H1 (cell line): ENCODE measurements around the gene GNB5. TPM values are rescaled to one million over a fixed set of nuclear protein-coding genes. Genes with fewer than 3 reads are reported as not detected.

ENCODE experiments used
- CTCF ChIA-PET: fragments of 300-600 bp; sonication (Branson Sonifier 250); formaldehyde crosslinking; loops from one replicate; lab custom pipeline; 2021; ENCODE audit not compliant: partially characterized antibody; lab: Charles Lee
- POLR2A ChIA-PET: fragments of 300-600 bp; sonication (Branson Sonifier 250); formaldehyde crosslinking; loops from one replicate; lab custom pipeline; 2021; ENCODE audit warnings: inconsistent platforms; ENCODE audit not compliant: partially characterized antibody; lab: Charles Lee
- DNase-seq, 2 experiments: peaks; one replicate each; pipeline versions ENCODE4 v3.0.0 to v3.0.0-alpha.2; 2010 to 2022; ENCODE audit warnings: low spot score in 2 of 2, low read depth in 1 of 2, mixed read lengths in 1 of 2
- FAIRE-seq: peaks from 2 replicates; lab custom pipeline; 2011; peaks lifted over from hg19 to GRCh38; lab: Jason Lieb, UNC
- H2AFZ ChIP-seq: 2 replicates; pipeline ENCODE4 v1.8.1; 2012; ENCODE audit warnings: low read length, inconsistent platforms
- H2AK5ac ChIP-seq: 2 replicates; pipeline ENCODE4 v1.6.1; 2013; ENCODE audit warnings: low read depth, low read length
- H2BK120ac ChIP-seq: replicated peaks from 2 replicates; pipeline ENCODE3; 2013; ENCODE audit warnings: low read depth, low read length, inconsistent platforms
- H2BK12ac ChIP-seq: 2 replicates; pipeline ENCODE4 v1.6.1; 2013; ENCODE audit warnings: low read depth, low read length
- H2BK15ac ChIP-seq: 2 replicates; pipeline ENCODE4 v1.6.1; 2013; ENCODE audit warnings: low read length
- H2BK20ac ChIP-seq: 2 replicates; pipeline ENCODE4 v1.6.1; 2013; ENCODE audit warnings: low read length
- H2BK5ac ChIP-seq: 2 replicates; pipeline ENCODE4 v1.6.1; 2013; ENCODE audit warnings: low read depth, low read length
- H3K14ac ChIP-seq: 2 replicates; pipeline ENCODE4 v1.6.1; 2013; ENCODE audit warnings: inconsistent platforms; ENCODE audit not compliant: insufficient read length
- H3K18ac ChIP-seq: 2 replicates; pipeline ENCODE4 v1.6.1; 2013; ENCODE audit warnings: low read length; ENCODE audit errors: extremely low read depth
- H3K23ac ChIP-seq: 2 replicates; pipeline ENCODE4 v1.6.1; 2013; ENCODE audit warnings: inconsistent platforms; ENCODE audit not compliant: insufficient read length
- H3K23me2 ChIP-seq: 2 replicates; pipeline ENCODE4 v1.6.1; 2013; ENCODE audit warnings: low read depth, low read length
- H3K27ac ChIP-seq: 2 replicates; pipeline ENCODE4 v1.6.1; 2011; ENCODE audit warnings: low read depth, low read length, inconsistent platforms
- H3K27me3 ChIP-seq, 4 experiments: replicated peaks in 1 of 4; 1 replicate in 1 of 4; 2 replicates in 3 of 4; pipeline versions ENCODE4 v1.6.1 to v1.8.1; 2011 to 2013; ENCODE audit warnings: low read length in 3 of 4, mild to moderate bottlenecking in 3 of 4, inconsistent platforms in 2 of 4, mixed read lengths in 2 of 4, moderate library complexity in 1 of 4; ENCODE audit not compliant: control insufficient read depth in 3 of 4, insufficient read depth in 3 of 4; ENCODE audit errors: extremely low read depth in 1 of 4
- H3K36me3 ChIP-seq, 4 experiments: 2 replicates each; pipeline versions ENCODE4 v1.6.1 to v1.8.1; 2011 to 2013; ENCODE audit warnings: mild to moderate bottlenecking in 4 of 4, low read length in 3 of 4, moderate library complexity in 2 of 4, control low read depth in 1 of 4, inconsistent platforms in 1 of 4; ENCODE audit not compliant: insufficient read depth in 4 of 4, control insufficient read depth in 2 of 4
- H3K4ac ChIP-seq: replicated peaks from 2 replicates; pipeline ENCODE3; 2013; ENCODE audit warnings: low read length, low read depth, mixed read lengths, inconsistent platforms; ENCODE audit not compliant: insufficient read length
- H3K4me1 ChIP-seq, 4 experiments: replicated peaks in 1 of 4; 1 replicate in 1 of 4; 2 replicates in 3 of 4; pipeline versions ENCODE4 v1.6.1 to v1.8.1; 2011 to 2013; ENCODE audit warnings: low read length in 3 of 4, inconsistent platforms in 2 of 4, mixed read lengths in 1 of 4; ENCODE audit not compliant: insufficient read depth in 4 of 4, control insufficient read depth in 3 of 4
- H3K4me2 ChIP-seq, 2 experiments: 2 replicates each; pipeline versions ENCODE4 v1.6.1 to v1.8.1; 2011 to 2013; ENCODE audit warnings: low read depth in 2 of 2, low read length in 2 of 2, control low read depth in 1 of 2, inconsistent platforms in 1 of 2, mild to moderate bottlenecking in 1 of 2; ENCODE audit not compliant: insufficient read depth in 1 of 2
- H3K4me3 ChIP-seq, 4 experiments: fragments of 200-600, 300-600 bp in 1 of 4; sonication (generic), shearing (Covaris generic), sonication (Bioruptor Twin) in 1 of 4; 2 replicates each; pipeline versions ENCODE4 v1.5.1 to v1.8.1; 2011 to 2016; ENCODE audit warnings: low read length in 4 of 4, low read depth in 3 of 4, control low read depth in 2 of 4, inconsistent platforms in 2 of 4, mild to moderate bottlenecking in 2 of 4, mixed read lengths in 1 of 4, moderate library complexity in 1 of 4; ENCODE audit not compliant: insufficient read depth in 2 of 4; ENCODE audit errors: extremely low read depth in 1 of 4
- H3K56ac ChIP-seq: replicated peaks from 2 replicates; pipeline ENCODE3; 2013; ENCODE audit warnings: low read depth, mild to moderate bottlenecking, mixed read lengths, low read length, inconsistent platforms; ENCODE audit not compliant: insufficient read length
- H3K79me1 ChIP-seq: 2 replicates; pipeline ENCODE4 v1.6.1; 2013; ENCODE audit warnings: low read depth, low read length, control low read depth
- H3K79me2 ChIP-seq, 2 experiments: 2 replicates each; pipeline versions ENCODE4 v1.6.1 to v1.8.1; 2012 to 2013; ENCODE audit warnings: low read length in 2 of 2, mild to moderate bottlenecking in 2 of 2, inconsistent platforms in 1 of 2; ENCODE audit not compliant: insufficient read depth in 2 of 2, control insufficient read depth in 1 of 2
- H3K9ac ChIP-seq, 4 experiments: replicated peaks in 1 of 4; 1 replicate in 1 of 4; 2 replicates in 3 of 4; pipeline versions ENCODE4 v1.6.1 to v1.8.1; 2011 to 2013; ENCODE audit warnings: low read depth in 3 of 4, low read length in 3 of 4, control low read depth in 2 of 4, mild to moderate bottlenecking in 2 of 4, moderate library complexity in 2 of 4, inconsistent platforms in 1 of 4; ENCODE audit errors: extremely low read depth in 1 of 4
- H3K9me3 ChIP-seq, 2 experiments: 2 replicates each; pipeline versions ENCODE4 v1.6.1 to v1.8.1; 2012 to 2013; ENCODE audit warnings: mild to moderate bottlenecking in 2 of 2, moderate library complexity in 2 of 2, control low read depth in 1 of 2, inconsistent platforms in 1 of 2, low read depth in 1 of 2, low read length in 1 of 2, mixed read lengths in 1 of 2; ENCODE audit not compliant: insufficient read depth in 2 of 2
- H4K20me1 ChIP-seq, 2 experiments: replicated peaks in 1 of 2; 2 replicates each; pipeline versions ENCODE3 to v1.8.1; 2011 to 2013; ENCODE audit warnings: inconsistent platforms in 2 of 2, low read length in 2 of 2, mild to moderate bottlenecking in 1 of 2; ENCODE audit not compliant: insufficient read depth in 2 of 2, control insufficient read depth in 1 of 2
- H4K5ac ChIP-seq: 2 replicates; pipeline ENCODE4 v1.6.1; 2013; ENCODE audit warnings: low read length, low read depth, mixed read lengths, inconsistent platforms; ENCODE audit not compliant: insufficient read length
- H4K8ac ChIP-seq: 2 replicates; pipeline ENCODE4 v1.8.0; 2013; ENCODE audit warnings: mild to moderate bottlenecking, moderate library complexity, low read length, inconsistent platforms; ENCODE audit not compliant: insufficient read depth; ENCODE audit errors: extremely low read depth
- H4K91ac ChIP-seq: replicated peaks from 2 replicates; pipeline ENCODE3; 2013; ENCODE audit warnings: low read length, mixed read lengths, inconsistent platforms; ENCODE audit not compliant: insufficient read length
- BRCA1 ChIP-seq: IDR thresholded peaks from 2 replicates; pipeline ENCODE4 v1.6.1; 2012; ENCODE audit warnings: low read depth, low read length, improper control_type of control experiment
- CHD2 ChIP-seq: IDR thresholded peaks from 2 replicates; pipeline ENCODE4 v1.6.1; 2012; ENCODE audit warnings: low read length, improper control_type of control experiment
- RFX5 ChIP-seq: IDR thresholded peaks from 2 replicates; pipeline ENCODE4 v1.6.1; 2011; ENCODE audit warnings: low read depth, low read length, improper control_type of control experiment, borderline replicate concordance
- SAP30 ChIP-seq: fragments of 300-600 bp; sonication (generic); IDR thresholded peaks from 2 replicates; pipeline ENCODE4 v1.7.1; 2012; ENCODE audit warnings: low read length, moderate library complexity, mild to moderate bottlenecking, inconsistent platforms; ENCODE audit not compliant: insufficient read depth, insufficient replicate concordance
- TEAD4 ChIP-seq: IDR thresholded peaks from 2 replicates; pipeline ENCODE4 v1.6.1; 2012; ENCODE audit warnings: low read depth, low read length, inconsistent platforms, mixed read lengths
- WGBS, 2 experiments: shearing (Covaris generic) in 1 of 2; methylation state at CpG; one replicate each; pipeline versions ENCODE4 v1.1.6 to v1.1.7; 2013 to 2015; ENCODE audit warnings: low lambda C conversion rate in 2 of 2, mixed read lengths in 2 of 2, inconsistent platforms in 1 of 2, low coverage in 1 of 2, missing lambda C conversion rate in 1 of 2; ENCODE audit not compliant: insufficient replicate concordance in 2 of 2, insufficient coverage in 1 of 2, insufficient read length in 1 of 2; ENCODE audit errors: extremely low coverage in 1 of 2, missing lambda C conversion rate in 1 of 2; 5-methylcytosine and 5-hydroxymethylcytosine counted together
- polyA plus RNA-seq, 7 experiments: library from polyadenylated mRNA; depleted of rRNA in 3 of 7; stranded (reverse) in 5 of 7; unstranded in 2 of 7; fragments of >200 nt in 5 of 7; fragments of 200-250 nt in 2 of 7; gene quantifications; 1 replicate in 5 of 7; 2 replicates in 1 of 7; 4 replicates in 1 of 7; pipeline versions ENCODE4 v1.2.1 to v1.2.3, GENCODE V29; 2011 to 2013; ENCODE audit warnings: missing spikeins in 2 of 7, mixed read lengths in 2 of 7
- total RNA-seq: library from RNA; stranded (reverse); fragmentation: NEBNext Ultra II Directional; extraction: Animal tissue kit (Norgen Biotek cat#: 25700); gene quantifications from 2 replicates; pipeline ENCODE4 v1.2.1, GENCODE V29; 2021

GNB5 gene
- total and polyA plus RNA-seq, 2 of the 8 experiments (the other 6 are each of a cell fraction or from before 2014, with no cell fraction given) = 21.7 to 42.5 TPM

GRCh38 chr15:52238149-52238548, 47.0 kb upstream of the GNB5 start:
- no peak overlapping the region for H3K9ac ChIP-seq
- ChIA-PET CTCF (interaction anchor here (0.6 to 2.5 kb wide), 8 partner anchors 8 to 42 kb away, joined by 3 to 9 read pairs (median 3); no protein-coding TSS in a partner anchor), POLR2A (no interaction called here)
- no peak overlapping the region for H3K56ac ChIP-seq
- H4K91ac ChIP-seq = no peak overlapping the region
- H3K14ac ChIP-seq = no peak overlapping the region
- no peak overlapping the region for H3K4me3 ChIP-seq
- DNase-seq = no peak
- no peak overlapping the region for H2BK120ac ChIP-seq
- TF ChIP-seq SAP30 (no peak), TEAD4 (no peak), RFX5 (no peak), CHD2 (no peak), BRCA1 (no peak)
- no peaks in the 10 kb centered on the region for H3K4me1 ChIP-seq
- WGBS, 2 experiments = 91% methylated on average over 3 of the region's 3 CpGs; no CpG with 5 or more reads in 1 of the 2 experiments
- no peak overlapping the region for H2AFZ ChIP-seq
- H2BK20ac ChIP-seq = no peak overlapping the region
- no peak overlapping the region for H4K5ac ChIP-seq
- no peak overlapping the region for H4K8ac ChIP-seq
- H3K36me3 ChIP-seq = peaks cover 19 to 55% (median 47%) of the 10 kb centered on the region in 4 experiments; a peak in 7 of 8 replicates
- no peak overlapping the region for H3K18ac ChIP-seq
- H3K23ac ChIP-seq = no peak overlapping the region
- H3K27me3 ChIP-seq = no peaks in the 10 kb centered on the region
- no peaks in the 10 kb centered on the region for H3K79me2 ChIP-seq
- no peaks in the 10 kb centered on the region for H4K20me1 ChIP-seq
- no peaks in the 10 kb centered on the region for H3K9me3 ChIP-seq
- H3K4me2 ChIP-seq = no peak overlapping the region
- H2BK5ac ChIP-seq = no peak overlapping the region
- no peak overlapping the region for H2BK15ac ChIP-seq
- H3K79me1 ChIP-seq = no peaks in the 10 kb centered on the region
- FAIRE-seq = no peak
- H3K4ac ChIP-seq = no peak overlapping the region
- H2AK5ac ChIP-seq = no peak overlapping the region
- H3K23me2 ChIP-seq = no peaks in the 10 kb centered on the region
- H2BK12ac ChIP-seq = no peak overlapping the region
- no peak overlapping the region for H3K27ac ChIP-seq
